SK-N-SH (cell line): ENCODE results near the gene RAPH1. TPM values are rescaled to one million over a fixed set of nuclear protein-coding genes. Genes with fewer than 3 reads are reported as not detected.

Experiments
- CTCF ChIA-PET: fragments of 300-600, 350-600 bp; formaldehyde crosslinking; extraction: SDS; loops from one replicate; lab custom pipeline; 2021; lab: Yijun Ruan, JAX
- POLR2A ChIA-PET: fragments of 350-600 bp; sonication (Branson Sonifier 250); formaldehyde crosslinking; extraction: SDS; loops from one replicate; lab custom pipeline; 2020; ENCODE audit warnings: antibody characterized with exemption, inconsistent platforms; lab: Yijun Ruan, JAX
- DNase-seq: peaks from one replicate; pipeline ENCODE4 v3.0.0; 2012
- H2AFZ ChIP-seq: fragments of 200-600 bp; sonication (generic); 2 replicates; pipeline ENCODE4 v1.8.1; 2016; ENCODE audit warnings: antibody characterized with exemption, mild to moderate bottlenecking, low read depth
- H3F3A ChIP-seq: fragments of 200-600 bp; sonication (generic); replicated peaks from 2 replicates; pipeline ENCODE3; 2016; ENCODE audit warnings: antibody characterized with exemption, mild to moderate bottlenecking; ENCODE audit not compliant: insufficient read depth
- H3K27ac ChIP-seq, 2 experiments: fragments of 200-500 bp in 1 of 2; fragments of 200-600 bp in 1 of 2; sonication (Bioruptor generic) in 1 of 2; sonication (generic), shearing (Covaris generic) in 1 of 2; 2 replicates each; pipeline versions ENCODE4 v1.5.1 to v1.6.1; 2014 to 2016; ENCODE audit warnings: low read depth in 2 of 2, inconsistent platforms in 1 of 2, low read length in 1 of 2, mild to moderate bottlenecking in 1 of 2, mixed read lengths in 1 of 2
- H3K27me3 ChIP-seq: fragments of 200-600 bp; sonication (generic), shearing (Covaris generic); 2 replicates; pipeline ENCODE4 v1.6.1; 2016; ENCODE audit warnings: mixed run types; ENCODE audit not compliant: insufficient read depth
- H3K36me3 ChIP-seq, 2 experiments: fragments of 200-500 bp in 1 of 2; fragments of 200-600 bp in 1 of 2; sonication (Bioruptor generic) in 1 of 2; sonication (generic) in 1 of 2; replicated peaks in 1 of 2; 2 replicates each; pipeline versions ENCODE3 to v1.5.1; 2014 to 2016; ENCODE audit warnings: low read length in 1 of 2, mild to moderate bottlenecking in 1 of 2; ENCODE audit not compliant: insufficient read depth in 2 of 2, control insufficient read depth in 1 of 2
- H3K4me1 ChIP-seq, 2 experiments: fragments of 200-500 bp in 1 of 2; fragments of 200-600 bp in 1 of 2; sonication (Bioruptor generic) in 1 of 2; sonication (generic), shearing (Covaris generic) in 1 of 2; 2 replicates each; pipeline versions ENCODE4 v1.5.1 to v1.6.1; 2014 to 2016; ENCODE audit warnings: low read depth in 1 of 2, low read length in 1 of 2, mixed run types in 1 of 2; ENCODE audit not compliant: insufficient read depth in 2 of 2, control insufficient read depth in 1 of 2
- H3K4me2 ChIP-seq: fragments of 200-600 bp; sonication (generic), shearing (Covaris generic); 2 replicates; pipeline ENCODE4 v1.6.1; 2017; ENCODE audit warnings: mixed run types
- H3K4me3 ChIP-seq, 2 experiments: fragments of 200-500 bp in 1 of 2; fragments of 200-600 bp in 1 of 2; sonication (Bioruptor generic) in 1 of 2; sonication (generic), shearing (Covaris generic) in 1 of 2; 2 replicates each; pipeline versions ENCODE4 v1.5.1 to v1.8.1; 2014 to 2016; ENCODE audit warnings: low read depth in 2 of 2, inconsistent platforms in 1 of 2, low read length in 1 of 2, mild to moderate bottlenecking in 1 of 2, mixed read lengths in 1 of 2, moderate library complexity in 1 of 2
- H3K79me2 ChIP-seq: fragments of 200-600 bp; sonication (generic); 2 replicates; pipeline ENCODE4 v1.8.1; 2017; ENCODE audit warnings: mild to moderate bottlenecking; ENCODE audit not compliant: insufficient read depth
- H3K9ac ChIP-seq: fragments of 200-600 bp; sonication (generic); 2 replicates; pipeline ENCODE4 v1.6.1; 2017; ENCODE audit warnings: mixed run types
- H3K9me2 ChIP-seq: fragments of 200-600 bp; sonication (generic); 2 replicates; pipeline ENCODE4 v1.6.1; 2017; ENCODE audit warnings: mixed run types
- H3K9me3 ChIP-seq: fragments of 200-600 bp; sonication (generic); 2 replicates; pipeline ENCODE4 v1.6.1; 2017; ENCODE audit warnings: mixed run types, mild to moderate bottlenecking, moderate library complexity
- H4K20me1 ChIP-seq: fragments of 200-600 bp; sonication (generic); 2 replicates; pipeline ENCODE4 v1.6.1; 2017; ENCODE audit warnings: mild to moderate bottlenecking, mixed run types; ENCODE audit not compliant: insufficient read depth
- IRF3 ChIP-seq: fragments of 150-350 bp; IDR thresholded peaks from 2 replicates; pipeline ENCODE4 v1.6.1; 2016; ENCODE audit warnings: mild to moderate bottlenecking, low read depth, low read length
- MEF2A ChIP-seq: IDR thresholded peaks from 2 replicates; pipeline ENCODE4 v1.4.0; 2012; ENCODE audit warnings: low read depth, borderline replicate concordance
- MXI1 ChIP-seq: IDR thresholded peaks from 2 replicates; pipeline ENCODE4 v1.6.1; 2012; ENCODE audit warnings: mild to moderate bottlenecking, low read depth, low read length, improper control_type of control experiment
- RFX5 ChIP-seq: IDR thresholded peaks from 2 replicates; pipeline ENCODE4 v1.6.1; 2012; ENCODE audit warnings: mild to moderate bottlenecking, improper control_type of control experiment, low read length
- RXRA ChIP-seq: IDR thresholded peaks from 2 replicates; pipeline ENCODE4 v1.4.0; 2012; ENCODE audit warnings: low read depth, mild to moderate bottlenecking, borderline replicate concordance
- SMC3 ChIP-seq: IDR thresholded peaks from 2 replicates; pipeline ENCODE4 v1.6.1; 2012; ENCODE audit warnings: low read depth, low read length, improper control_type of control experiment
- WGBS: methylation state at CpG from one replicate; pipeline ENCODE4 v1.1.6; 2017; ENCODE audit warnings: low lambda C conversion rate; 5-methylcytosine and 5-hydroxymethylcytosine counted together
- polyA plus RNA-seq, 3 experiments: library from polyadenylated mRNA; depleted of rRNA; stranded (reverse); fragments of >200 nt; gene quantifications; 2 replicates each; pipeline ENCODE4 v1.2.3, GENCODE V29; 2012
- TF ChIP-seq, protein P1 (sequence below): IDR thresholded peaks from 2 replicates; pipeline ENCODE4 v1.4.0; 2012; ENCODE audit warnings: low read depth, borderline replicate concordance

The RAPH1 gene
- polyA plus RNA-seq, 1 of the 3 experiments (the other 2 are of a cell fraction): 6.7 TPM

DNA sequence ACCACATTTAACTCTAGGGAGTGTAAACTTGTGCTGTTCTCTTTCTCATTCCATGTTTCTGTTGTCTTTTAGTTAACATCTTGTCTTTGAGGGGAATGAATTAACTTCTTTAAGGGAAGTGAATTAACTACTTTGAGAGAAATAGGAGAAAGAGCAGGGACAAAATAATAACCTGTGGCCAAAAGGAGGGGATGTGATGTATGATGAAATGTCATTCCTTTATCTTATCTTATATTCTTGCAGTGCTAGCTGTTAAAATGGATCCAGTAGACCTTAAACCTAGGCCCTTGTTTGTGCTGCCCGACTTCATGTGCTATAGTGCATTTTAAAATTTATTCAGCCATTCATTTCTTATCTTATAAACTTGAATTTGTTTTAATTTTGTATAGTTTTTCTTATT lies 188.5 kb downstream of the RAPH1 start:
- POLR2A ChIA-PET: interaction anchor here (0.6 to 1.0 kb wide), 2 partner anchors 19 to 488 kb away, joined by 3 read pairs; partner anchors contain the start of gene ABI2
- CTCF ChIA-PET: no interaction called here
- peaks cover 0 to 2% of the 10 kb centered on the region in 2 experiments; a peak in 1 of 4 replicates for H3K4me1 ChIP-seq
- no peak overlapping the region for H3K4me2 ChIP-seq
- no peak overlapping the region for H3K9ac ChIP-seq
- peaks cover 0 to 36% of the 10 kb centered on the region in 2 experiments for H3K36me3 ChIP-seq
- TF ChIP-seq RFX5 (no peak), MEF2A (no peak)
- TF ChIP-seq, protein P1, sequence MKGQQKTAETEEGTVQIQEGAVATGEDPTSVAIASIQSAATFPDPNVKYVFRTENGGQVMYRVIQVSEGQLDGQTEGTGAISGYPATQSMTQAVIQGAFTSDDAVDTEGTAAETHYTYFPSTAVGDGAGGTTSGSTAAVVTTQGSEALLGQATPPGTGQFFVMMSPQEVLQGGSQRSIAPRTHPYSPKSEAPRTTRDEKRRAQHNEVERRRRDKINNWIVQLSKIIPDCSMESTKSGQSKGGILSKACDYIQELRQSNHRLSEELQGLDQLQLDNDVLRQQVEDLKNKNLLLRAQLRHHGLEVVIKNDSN: no peak
- peaks cover 7% of the 10 kb centered on the region for H3F3A ChIP-seq
- no peak overlapping the region for H2AFZ ChIP-seq
- DNase-seq: no peak
- H3K4me3 ChIP-seq: no peak overlapping the region
- H3K79me2 ChIP-seq: peaks cover 100% of the 10 kb centered on the region
- peaks cover 39% of the 10 kb centered on the region for H4K20me1 ChIP-seq
- 72% methylated on average over 1 of the region's 1 CpG for WGBS
- H3K27ac ChIP-seq: no peak overlapping the region
- H3K27me3 ChIP-seq: no peaks in the 10 kb centered on the region
- no peaks in the 10 kb centered on the region for H3K9me2 ChIP-seq
- no peaks in the 10 kb centered on the region for H3K9me3 ChIP-seq

DNA sequence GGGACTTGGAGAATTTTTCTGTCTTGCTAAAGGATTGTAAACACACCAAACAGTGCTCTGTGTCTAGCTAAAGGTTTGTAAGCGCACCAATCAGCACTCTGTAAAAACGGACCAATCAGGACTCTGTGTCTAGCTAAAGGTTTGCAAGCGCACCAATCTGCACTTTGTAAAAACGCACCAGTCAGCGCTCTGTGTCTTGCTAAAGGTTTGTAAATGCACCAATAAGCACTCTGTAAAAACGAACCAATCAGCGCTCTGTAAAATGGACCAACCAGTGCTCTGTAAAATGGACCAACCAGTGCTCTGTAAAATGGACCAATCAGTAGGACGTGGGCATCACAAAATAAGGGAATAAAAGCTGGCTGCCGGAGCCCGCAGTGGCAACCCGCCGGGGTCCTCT lies 190.4 kb downstream of the RAPH1 start:
- peaks cover 0 to 38% of the 10 kb centered on the region in 2 experiments for H3K36me3 ChIP-seq
- no peak overlapping the region for H3K27ac ChIP-seq
- H3K79me2 ChIP-seq: peaks cover 100% of the 10 kb centered on the region
- TF ChIP-seq MXI1 (no peak), RXRA (no peak), IRF3 (no peak), SMC3 (no peak), MEF2A (no peak)
- POLR2A ChIA-PET: no interaction called here
- H3F3A ChIP-seq: peaks cover 21% of the 10 kb centered on the region
- H3K9ac ChIP-seq: no peak overlapping the region
- no peaks in the 10 kb centered on the region for H3K27me3 ChIP-seq
- no peaks in the 10 kb centered on the region for H3K9me3 ChIP-seq
- H3K4me2 ChIP-seq: no peak overlapping the region
- H3K4me3 ChIP-seq: no peak overlapping the region
- CTCF ChIA-PET: interaction anchor here (1.6 kb wide), 1 partner anchor 9 kb away, joined by 3 read pairs; no protein-coding TSS in a partner anchor
- DNase-seq: no peak
- H4K20me1 ChIP-seq: peaks cover 50% of the 10 kb centered on the region
- 97% methylated on average over 12 of the region's 12 CpGs for whole genome bisulfite sequencing
- no peaks in the 10 kb centered on the region for H3K9me2 ChIP-seq
- H2AFZ ChIP-seq: no peak overlapping the region
- H3K4me1 ChIP-seq: peaks cover 0 to 10% of the 10 kb centered on the region in 2 experiments; a peak in 2 of 4 replicates

Other genes starting within 250 kb of the RAPH1 start
- gene ABI2, start 206.9 kb downstream of the RAPH1 start, polyA plus RNA-seq (2012; rRNA removed): 47.1 and 51.5 TPM in 2 replicates
- gene CD28, start 171.3 kb upstream of the RAPH1 start, polyA plus RNA-seq (2012; rRNA removed): 0.05 and 0.13 TPM in 2 replicates